Panc1 (cell line): ENCODE data around the gene OTOG.

Experiments used
- POLR2AphosphoS5 ChIP-seq: IDR thresholded peaks from 2 replicates; pipeline ENCODE4 v1.6.1; 2012; ENCODE audit warnings: mild to moderate bottlenecking, low read depth, low read length, moderate library complexity
- TCF7L2 ChIP-seq: IDR thresholded peaks from 2 replicates; pipeline ENCODE4 v1.6.1; 2011; ENCODE audit warnings: mild to moderate bottlenecking, low read depth, low read length, inconsistent platforms
- TF ChIP-seq, protein P1 (sequence below): fragments of 450-650 bp; IDR thresholded peaks from 2 replicates; pipeline ENCODE4 v1.5.1; 2017; ENCODE audit warnings: mild to moderate bottlenecking
- TF ChIP-seq, protein P2 (sequence below), 2 experiments: IDR thresholded peaks; 2 replicates each; pipeline ENCODE4 v1.6.1; 2011 to 2012; ENCODE audit warnings: low read depth in 2 of 2, control low read depth in 1 of 2, low read length in 1 of 2, mild to moderate bottlenecking in 1 of 2, moderate library complexity in 1 of 2; ENCODE audit not compliant: insufficient read depth in 1 of 2

DNA sequence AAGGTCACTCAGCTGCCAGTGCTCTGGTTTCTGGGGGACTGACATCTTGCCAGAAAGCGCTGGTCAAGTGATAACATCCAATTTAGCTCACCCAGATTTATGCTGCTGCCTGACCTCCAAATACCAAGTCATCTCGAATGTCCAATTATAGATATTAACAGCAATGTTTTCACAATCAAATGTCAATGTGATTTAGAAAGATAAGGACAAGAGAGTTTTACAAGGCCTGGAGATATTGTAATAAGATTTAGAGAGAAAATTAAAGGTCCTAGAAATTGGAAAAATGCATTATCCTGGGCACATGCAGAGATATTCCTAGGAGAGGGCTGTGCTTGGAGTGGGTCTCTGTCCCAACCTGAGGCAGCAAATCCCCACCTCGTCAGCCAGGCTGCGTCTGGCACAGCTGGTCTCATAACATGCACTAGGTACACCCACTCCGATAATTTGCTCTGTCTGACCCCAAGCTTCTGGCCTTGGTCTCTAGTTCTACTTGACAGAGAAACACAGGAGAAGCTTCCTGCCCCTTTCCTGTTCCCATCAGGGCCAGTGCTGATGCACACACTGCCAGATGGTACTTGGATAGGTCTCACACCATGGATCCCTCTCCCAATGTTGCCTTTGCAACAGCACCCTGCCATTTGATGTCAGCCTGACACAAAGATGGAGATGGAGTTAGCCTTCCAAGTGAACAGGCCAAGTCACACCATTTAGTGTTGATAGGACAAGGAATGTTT lies 31.4 kb upstream of the OTOG start:
- TF ChIP-seq, protein P1, sequence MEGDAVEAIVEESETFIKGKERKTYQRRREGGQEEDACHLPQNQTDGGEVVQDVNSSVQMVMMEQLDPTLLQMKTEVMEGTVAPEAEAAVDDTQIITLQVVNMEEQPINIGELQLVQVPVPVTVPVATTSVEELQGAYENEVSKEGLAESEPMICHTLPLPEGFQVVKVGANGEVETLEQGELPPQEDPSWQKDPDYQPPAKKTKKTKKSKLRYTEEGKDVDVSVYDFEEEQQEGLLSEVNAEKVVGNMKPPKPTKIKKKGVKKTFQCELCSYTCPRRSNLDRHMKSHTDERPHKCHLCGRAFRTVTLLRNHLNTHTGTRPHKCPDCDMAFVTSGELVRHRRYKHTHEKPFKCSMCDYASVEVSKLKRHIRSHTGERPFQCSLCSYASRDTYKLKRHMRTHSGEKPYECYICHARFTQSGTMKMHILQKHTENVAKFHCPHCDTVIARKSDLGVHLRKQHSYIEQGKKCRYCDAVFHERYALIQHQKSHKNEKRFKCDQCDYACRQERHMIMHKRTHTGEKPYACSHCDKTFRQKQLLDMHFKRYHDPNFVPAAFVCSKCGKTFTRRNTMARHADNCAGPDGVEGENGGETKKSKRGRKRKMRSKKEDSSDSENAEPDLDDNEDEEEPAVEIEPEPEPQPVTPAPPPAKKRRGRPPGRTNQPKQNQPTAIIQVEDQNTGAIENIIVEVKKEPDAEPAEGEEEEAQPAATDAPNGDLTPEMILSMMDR: no peak
- TF ChIP-seq POLR2AphosphoS5 (no peak), TCF7L2 (no peak)
- TF ChIP-seq, protein P2, sequence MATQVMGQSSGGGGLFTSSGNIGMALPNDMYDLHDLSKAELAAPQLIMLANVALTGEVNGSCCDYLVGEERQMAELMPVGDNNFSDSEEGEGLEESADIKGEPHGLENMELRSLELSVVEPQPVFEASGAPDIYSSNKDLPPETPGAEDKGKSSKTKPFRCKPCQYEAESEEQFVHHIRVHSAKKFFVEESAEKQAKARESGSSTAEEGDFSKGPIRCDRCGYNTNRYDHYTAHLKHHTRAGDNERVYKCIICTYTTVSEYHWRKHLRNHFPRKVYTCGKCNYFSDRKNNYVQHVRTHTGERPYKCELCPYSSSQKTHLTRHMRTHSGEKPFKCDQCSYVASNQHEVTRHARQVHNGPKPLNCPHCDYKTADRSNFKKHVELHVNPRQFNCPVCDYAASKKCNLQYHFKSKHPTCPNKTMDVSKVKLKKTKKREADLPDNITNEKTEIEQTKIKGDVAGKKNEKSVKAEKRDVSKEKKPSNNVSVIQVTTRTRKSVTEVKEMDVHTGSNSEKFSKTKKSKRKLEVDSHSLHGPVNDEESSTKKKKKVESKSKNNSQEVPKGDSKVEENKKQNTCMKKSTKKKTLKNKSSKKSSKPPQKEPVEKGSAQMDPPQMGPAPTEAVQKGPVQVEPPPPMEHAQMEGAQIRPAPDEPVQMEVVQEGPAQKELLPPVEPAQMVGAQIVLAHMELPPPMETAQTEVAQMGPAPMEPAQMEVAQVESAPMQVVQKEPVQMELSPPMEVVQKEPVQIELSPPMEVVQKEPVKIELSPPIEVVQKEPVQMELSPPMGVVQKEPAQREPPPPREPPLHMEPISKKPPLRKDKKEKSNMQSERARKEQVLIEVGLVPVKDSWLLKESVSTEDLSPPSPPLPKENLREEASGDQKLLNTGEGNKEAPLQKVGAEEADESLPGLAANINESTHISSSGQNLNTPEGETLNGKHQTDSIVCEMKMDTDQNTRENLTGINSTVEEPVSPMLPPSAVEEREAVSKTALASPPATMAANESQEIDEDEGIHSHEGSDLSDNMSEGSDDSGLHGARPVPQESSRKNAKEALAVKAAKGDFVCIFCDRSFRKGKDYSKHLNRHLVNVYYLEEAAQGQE (IDR thresholded peaks at IDR 0.05; ENCODE audit: insufficient read depth in 1 of 2, low read depth in 2 of 2, low read length in 1 of 2): no peak
